Stimulated activated CD4-positive, alpha-beta T cell treated with anti-CD3 and anti-CD28 coated beads, Interleukin-12 subunit alpha, Interleukin-12 subunit beta, amount 100 ng/mL, for 48 hours (primary cell): ENCODE measurements around the gene ADRA2C.

Experiments used
- DNase-seq, 3 donors: peaks; one replicate each; pipeline ENCODE4 v3.0.0-alpha.2; 2020; ENCODE audit warnings: low read depth in 2 of 3, low spot score in 1 of 3

ADRA2C gene

GRCh38 chr4:3766036-3766784, at the start of gene ADRA2C:
ADRA2C (plus strand) TSS chr4:3766385; CDS start chr4:3766607, 222 bp downstream.
- no peak for DNase-seq

DNA sequence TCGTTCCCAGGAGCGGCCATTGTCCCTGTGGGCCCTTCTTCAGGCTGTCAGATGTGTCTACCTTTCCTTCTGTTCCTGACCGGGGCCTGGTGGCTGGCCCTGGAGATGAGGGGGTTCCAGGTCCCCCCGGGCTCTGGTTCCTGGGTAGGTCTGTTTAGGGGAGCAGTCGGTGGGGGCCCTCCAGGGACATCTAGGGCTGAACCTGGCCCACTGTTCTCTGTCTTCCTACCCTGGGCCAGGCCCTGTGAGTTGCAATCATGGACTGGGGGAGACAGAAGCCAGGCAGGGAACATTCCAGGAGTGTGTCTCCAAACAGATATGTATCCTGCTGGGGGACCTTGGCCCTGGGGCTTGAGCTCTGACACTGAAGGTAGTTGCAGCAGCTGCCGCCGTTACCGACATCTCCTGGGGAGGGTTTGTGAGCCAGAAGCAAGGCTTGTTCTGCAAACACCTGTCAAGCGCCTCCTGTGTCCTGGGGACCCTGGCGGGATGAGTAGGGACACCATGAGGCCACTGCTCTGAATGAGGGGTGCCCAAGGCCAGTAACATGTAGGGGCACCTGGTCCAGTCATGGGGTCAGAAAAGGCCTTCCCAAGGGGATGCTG, 49.5 kb upstream of the ADRA2C start:
- DNase-seq, result no peak

GRCh38 chr4:3717241-3717640, 48.9 kb upstream of the ADRA2C start:
- DNase-seq, result no peak

- no peak for DNase-seq
Observed at GRCh38 chr4:3718462-3718861, 47.7 kb upstream of the ADRA2C start.

- no peak for DNase-seq
Observed at GRCh38 chr4:3719191-3719590, 47.0 kb upstream of the ADRA2C start.

- no peak for DNase-seq
Observed at GRCh38 chr4:3719836-3720235, 46.3 kb upstream of the ADRA2C start.

GRCh38 chr4:3720466-3720865, 45.7 kb upstream of the ADRA2C start:
- no peak for DNase-seq

DNA sequence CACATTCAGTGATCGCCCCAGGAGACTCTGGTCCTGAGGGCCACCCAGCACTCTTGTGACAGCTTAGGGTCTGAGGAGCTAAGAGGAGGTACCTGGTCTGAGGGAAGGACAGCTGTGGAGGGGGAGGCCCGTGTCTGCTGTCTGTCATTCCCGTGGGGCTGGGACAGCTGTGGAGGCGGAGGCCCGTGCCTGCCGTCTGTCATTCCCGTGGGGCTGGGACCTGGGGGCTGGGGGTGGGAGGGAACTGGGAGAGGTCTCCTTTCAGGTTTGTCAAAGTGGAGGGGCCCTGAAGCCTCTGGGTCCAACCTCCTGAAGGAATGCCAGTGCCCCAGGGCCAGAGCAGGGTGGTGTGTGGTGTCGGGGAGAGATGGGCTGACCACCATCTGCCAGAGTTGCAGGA, 45.0 kb upstream of the ADRA2C start:
- no peak for DNase-seq

DNA sequence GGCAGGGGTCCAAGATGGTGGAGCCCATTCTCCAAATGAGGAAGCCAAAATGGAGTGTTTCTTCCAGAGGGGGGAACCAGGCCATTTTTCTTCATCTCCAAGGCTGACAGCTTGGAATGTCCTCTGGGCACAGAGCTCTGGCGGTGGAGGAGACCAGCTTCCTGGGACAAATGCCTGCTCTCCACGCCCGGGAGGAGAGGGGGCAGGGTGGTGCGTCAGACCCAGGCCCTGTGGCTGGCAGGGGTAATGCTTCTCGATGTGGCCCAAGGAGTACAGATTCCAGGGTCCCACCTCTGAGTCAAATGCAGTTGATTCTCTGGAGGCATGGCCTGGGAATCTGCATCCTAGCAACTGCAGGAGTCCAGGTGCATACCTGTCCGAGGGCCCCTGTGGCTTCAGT, 44.6 kb upstream of the ADRA2C start:
- DNase-seq, result no peak

- no peak for DNase-seq
Observed at GRCh38 chr4:3722446-3723231, 43.5 kb upstream of the ADRA2C start.

DNA sequence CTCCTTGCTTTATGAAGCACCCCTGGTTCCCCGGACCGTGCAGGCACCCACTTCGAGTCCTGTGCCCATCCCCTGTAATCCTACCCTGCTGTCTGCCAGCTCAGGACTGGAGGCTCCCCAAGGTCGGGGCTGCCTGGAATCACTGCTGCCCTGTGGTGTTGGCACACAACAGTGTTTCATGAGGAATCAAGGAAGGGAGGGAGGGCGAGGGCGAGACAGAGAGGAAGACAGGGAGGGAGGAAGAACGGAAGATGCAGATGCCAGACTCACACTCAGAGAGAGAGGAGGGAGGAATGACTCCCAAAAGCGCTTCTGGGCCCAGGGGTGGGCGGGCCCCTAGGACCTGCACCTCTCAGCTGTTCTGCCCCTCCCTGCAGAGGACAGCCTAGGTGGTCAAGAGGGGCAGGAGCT, 42.9 kb upstream of the ADRA2C start:
- no peak for DNase-seq

DNA sequence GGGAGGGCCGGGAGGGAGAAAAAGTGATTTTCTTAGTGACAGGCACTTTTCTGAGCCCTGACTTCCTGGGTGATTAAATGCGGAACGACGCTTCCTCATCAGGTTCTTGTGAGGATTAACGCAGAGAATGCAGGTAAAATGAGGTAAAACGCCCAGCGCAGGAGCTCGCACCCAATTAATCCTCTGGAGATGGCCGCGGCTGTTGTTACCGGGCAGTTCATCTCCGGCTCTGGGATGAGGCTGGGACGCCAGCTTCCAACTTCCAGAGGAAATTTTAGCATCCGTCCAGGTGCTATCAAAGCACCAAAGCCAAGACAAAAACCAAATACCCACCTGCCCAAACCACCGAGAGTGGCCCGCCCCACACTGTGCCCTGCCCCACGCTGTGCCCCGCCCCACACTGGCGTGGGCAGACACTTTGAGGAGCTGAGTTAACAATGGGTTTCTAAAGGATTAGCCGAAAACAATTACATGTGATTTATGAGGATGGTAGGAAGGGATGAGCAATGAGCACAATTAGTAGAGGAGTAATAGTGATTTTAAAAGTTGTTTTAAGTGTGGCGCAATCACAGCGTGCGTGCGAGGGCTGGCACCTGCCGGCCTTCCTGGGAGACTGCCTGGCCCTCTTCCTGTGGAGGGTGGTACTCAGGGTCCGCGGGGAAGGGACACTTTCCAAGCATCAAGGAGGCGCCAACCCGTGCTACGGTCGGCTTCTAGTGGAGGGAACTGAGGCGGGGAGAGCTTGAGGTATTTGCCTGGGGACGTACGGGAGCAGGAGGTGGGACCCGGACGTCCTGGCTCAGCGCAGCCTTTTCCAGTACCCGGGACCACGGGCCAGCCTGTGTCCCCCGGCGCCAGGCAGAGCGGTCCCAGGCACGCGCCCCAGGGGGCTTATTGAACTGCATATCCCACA, 41.6 kb upstream of the ADRA2C start:
- no peak for DNase-seq

GRCh38 chr4:3725936-3726870, 40.0 kb upstream of the ADRA2C start:
- DNase-seq, result no peak

DNA sequence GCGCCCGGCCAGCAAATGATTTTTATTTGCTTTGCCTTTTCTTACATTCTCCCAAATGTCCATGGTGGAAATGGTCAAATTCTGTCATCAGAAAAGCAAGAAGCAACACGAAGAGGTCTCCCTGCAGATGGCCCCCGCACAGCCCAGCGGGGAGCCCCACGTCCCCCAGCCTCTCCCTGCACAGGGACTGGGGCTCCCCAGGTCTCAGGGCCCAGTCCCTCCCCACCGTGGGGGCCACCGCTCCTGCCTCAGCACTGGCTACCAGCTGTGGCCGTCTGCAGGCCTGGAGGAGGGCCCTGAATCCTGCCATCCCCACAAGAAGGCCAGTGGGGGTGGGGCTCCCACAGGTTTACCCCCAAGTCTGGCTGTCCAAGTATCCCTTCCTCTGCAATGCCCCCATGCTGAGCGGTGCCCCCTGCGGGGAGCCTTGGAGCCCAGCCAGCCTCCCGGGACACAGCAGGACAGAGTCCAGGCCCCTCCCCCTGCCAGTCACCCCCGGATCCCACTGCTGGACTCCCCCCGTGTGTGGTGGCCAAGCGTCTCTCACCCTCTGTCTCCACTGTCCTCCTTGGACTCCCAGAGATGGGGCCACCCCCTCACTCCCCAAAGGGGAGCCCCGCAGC, 38.2 kb upstream of the ADRA2C start:
- DNase-seq, result no peak

DNA sequence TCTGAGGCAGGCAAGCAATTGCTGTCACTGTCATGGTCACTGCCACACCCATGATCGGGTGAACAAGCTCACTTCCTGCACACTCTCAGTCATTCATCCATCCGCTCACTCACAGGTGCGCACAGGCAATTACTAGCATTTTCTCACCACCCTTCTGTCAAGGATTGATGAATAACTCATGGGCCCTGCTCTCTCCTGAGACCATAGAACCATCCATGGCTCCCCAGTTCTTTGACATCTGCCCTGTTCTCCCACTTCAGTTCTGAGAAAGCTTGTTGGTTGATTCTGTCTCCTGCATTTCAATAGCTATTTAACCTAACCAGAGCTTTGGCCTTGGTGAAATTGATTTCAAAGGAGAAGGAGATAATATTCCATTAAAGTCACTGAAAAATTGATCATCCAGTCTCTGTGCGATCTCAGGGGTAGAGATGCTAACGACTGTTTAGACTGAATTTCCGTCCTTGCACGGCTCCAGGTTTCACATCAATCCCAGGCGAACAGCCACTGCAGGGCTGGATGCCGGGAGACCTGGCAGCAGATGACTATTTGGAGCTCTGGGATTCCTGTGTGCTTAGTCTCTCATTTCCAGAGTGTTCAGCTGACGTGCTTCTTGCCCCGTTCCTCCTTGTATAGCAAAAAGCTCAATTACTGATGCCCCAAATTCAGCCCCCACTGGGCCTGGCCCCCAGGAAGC, 36.9 kb upstream of the ADRA2C start:
- no peak for DNase-seq

DNA sequence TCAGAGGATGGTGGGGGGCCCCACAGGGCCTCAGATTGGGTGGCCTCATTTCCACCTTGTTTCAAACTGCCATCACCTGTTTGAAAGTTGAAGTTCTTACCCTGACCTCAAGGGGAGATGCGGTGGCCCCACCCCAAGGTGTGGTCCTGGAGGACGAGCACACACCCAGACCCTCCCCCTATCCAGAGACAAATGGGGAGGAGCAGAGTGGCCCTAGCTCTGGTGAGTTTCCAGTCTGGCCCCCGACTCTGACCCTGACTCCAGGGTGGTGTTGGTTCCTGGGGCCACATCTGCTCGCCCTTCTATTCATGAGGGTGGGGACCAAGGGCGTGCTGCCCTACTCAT, 36.3 kb upstream of the ADRA2C start:
- no peak for DNase-seq

GRCh38 chr4:3730422-3731190, 35.6 kb upstream of the ADRA2C start:
- no peak for DNase-seq
